ENCODE data around the gene CACHD1. TPM values are rescaled to one million over a fixed set of nuclear protein-coding genes. Genes with fewer than 3 reads are reported as not detected.
"Not testable (repeated sequence)": the region's sequence is repeated elsewhere in the genome, so short reads cannot be mapped to it uniquely, and the experiment has no call there.

CACHD1 gene
- total RNA-seq, 1 experiment from 2014 or later = 16.6 TPM

DNA sequence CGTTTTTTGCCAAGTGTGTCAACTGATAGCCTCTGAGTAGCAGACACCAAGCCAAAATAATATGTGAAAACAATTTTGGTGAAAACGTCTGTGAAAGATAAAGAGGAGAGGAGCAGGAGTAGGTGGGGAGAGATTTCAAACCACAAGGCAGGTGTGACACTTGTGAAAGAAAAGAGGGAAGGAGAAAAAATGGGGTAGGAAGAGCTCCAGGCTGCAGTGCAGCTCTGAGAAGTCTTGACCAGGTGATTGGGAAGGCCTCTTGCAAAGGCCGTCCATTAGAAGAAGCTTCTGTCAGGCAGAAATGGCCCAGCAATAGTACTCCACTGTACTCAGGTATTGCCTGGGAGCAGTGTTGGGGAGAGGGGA is 264.3 kb downstream of the CACHD1 start:
- Histone ChIP-seq H3K4me3 (ENCODE audit: low read depth, low read length) (no peak overlapping the region), H3K27me3 (replicated peaks; ENCODE audit: control insufficient read depth, insufficient read depth, low read length) (no peaks in the 10 kb centered on the region), H3K36me3 (ENCODE audit: control insufficient read depth, insufficient read depth, low read length) (no peaks in the 10 kb centered on the region), H3K4me1 (peaks cover 7% of the 10 kb centered on the region; the same call in 1 of the 2 replicates), H3K9me3 (no peaks in the 10 kb centered on the region)
- no peak for DNase-seq
- POLR2A ChIA-PET = no interaction called here
- no peak overlapping the region for H3K4me3 Mint-ChIP-seq (ENCODE audit: unreplicated experiment)
- CTCF ChIA-PET = no interaction called here
- H3K36me3 Mint-ChIP-seq (ENCODE audit: insufficient read depth, unreplicated experiment) = no peaks in the 10 kb centered on the region
- H3K9me3 Mint-ChIP-seq (ENCODE audit: unreplicated experiment) = no peaks in the 10 kb centered on the region
- H3K27me3 Mint-ChIP-seq (ENCODE audit: insufficient read depth, unreplicated experiment) = no peaks in the 10 kb centered on the region
- TF ChIP-seq CTCF (IDR thresholded peaks at IDR 0.05; ENCODE audit: insufficient read depth in 1 of 2, low read depth in 1 of 2, low read length in 1 of 2, severe bottlenecking in 1 of 2, unreplicated experiment in 1 of 2) = no peak
- peaks cover 14% of the 10 kb centered on the region for H3K4me1 Mint-ChIP-seq (ENCODE audit: low read depth, unreplicated experiment)
- H3K27ac Mint-ChIP-seq (ENCODE audit: unreplicated experiment) = no peak overlapping the region
- BruUV-seq (replicated peaks) = no TSS peak
- intact Hi-C loops (cut with micrococcal nuclease; ENCODE audit: unreplicated experiment) = loop anchor here (1.0 kb wide), 1 partner anchor 10 kb away; no protein-coding TSS in a partner anchor

- BruUV-seq (replicated peaks); H3K4me1 Mint-ChIP-seq (ENCODE audit: low read depth, unreplicated experiment); H3K4me1 ChIP-seq; H3K4me3 ChIP-seq (ENCODE audit: low read depth, low read length); H3K27me3 ChIP-seq (replicated peaks; ENCODE audit: control insufficient read depth, insufficient read depth, low read length); H3K36me3 Mint-ChIP-seq (ENCODE audit: insufficient read depth, unreplicated experiment); H3K27me3 Mint-ChIP-seq (ENCODE audit: insufficient read depth, unreplicated experiment); H3K9me3 Mint-ChIP-seq (ENCODE audit: unreplicated experiment); DNase-seq; H3K4me3 Mint-ChIP-seq (ENCODE audit: unreplicated experiment); H3K9me3 ChIP-seq; POLR2A ChIA-PET; H3K27ac Mint-ChIP-seq (ENCODE audit: unreplicated experiment); H3K36me3 ChIP-seq (ENCODE audit: control insufficient read depth, insufficient read depth, low read length); CTCF ChIA-PET; intact Hi-C loops (cut with micrococcal nuclease; ENCODE audit: unreplicated experiment): not testable (repeated sequence)
Measured at GRCh38 chr1:64740687-64741086, 270.8 kb downstream of the CACHD1 start.

Small RNAs within 50 kb of the gene (microRNA-seq; reads per million reads assigned to microRNA genes)
- not detected for gene MIR4794
